ENCODE data around the gene LMX1B.

GRCh38 chr9:126607731-126608130 lies 6.0 kb upstream of the LMX1B start:
- TF ChIP-seq POLR2A (IDR thresholded peaks at IDR 0.05; ENCODE audit: low read depth, low read length) (no peak), POLR2AphosphoS5 (IDR thresholded peaks at IDR 0.05; ENCODE audit: low read depth, low read length) (no peak)

All from GM12891 (cell line).